HEK293 (cell line): Measurements from ENCODE around the gene FAM209A.
"Not testable (repeated sequence)": the region's sequence is repeated elsewhere in the genome, so short reads cannot be mapped to it uniquely, and the experiment has no call there.

Experiments used
- CTCF ChIA-PET: fragments of 350-600 bp; formaldehyde crosslinking; extraction: SDS; loops from one replicate; lab custom pipeline; 2021; ENCODE audit warnings: antibody characterized with exemption; lab: Yijun Ruan, JAX
- POLR2A ChIA-PET: fragments of 300-600 bp; formaldehyde crosslinking; extraction: SDS; loops from one replicate; lab custom pipeline; 2020; ENCODE audit warnings: antibody characterized with exemption, inconsistent platforms; lab: Yijun Ruan, JAX
- H3K27ac ChIP-seq: fragments of 200-500 bp; sonication (Bioruptor generic); 2 replicates; pipeline ENCODE4 v1.5.1; 2014; ENCODE audit warnings: low read depth, low read length, control low read depth, inconsistent platforms; ENCODE audit errors: extremely low read depth
- H3K36me3 ChIP-seq, 2 experiments: fragments of 200-500 bp in 1 of 2; sonication (Bioruptor generic) in 1 of 2; 1 replicate in 1 of 2; 2 replicates in 1 of 2; pipeline ENCODE4 v1.5.1; 2014 to 2017; ENCODE audit warnings: inconsistent platforms in 2 of 2, low read length in 2 of 2; ENCODE audit not compliant: control insufficient read depth in 2 of 2, insufficient read depth in 1 of 2
- H3K4me1 ChIP-seq: fragments of 200-500 bp; sonication (Bioruptor generic); 2 replicates; pipeline ENCODE4 v1.5.1; 2014; ENCODE audit warnings: mild to moderate bottlenecking, low read length, inconsistent platforms; ENCODE audit not compliant: control insufficient read depth, insufficient read depth
- H3K4me3 ChIP-seq: 2 replicates; pipeline ENCODE4 v1.5.1; 2011; ENCODE audit warnings: low read depth, mild to moderate bottlenecking, control low read depth, low read length, moderate library complexity
- H3K9me3 ChIP-seq: fragments of 200-500 bp; sonication (Bioruptor generic); 2 replicates; pipeline ENCODE4 v1.5.1; 2014; ENCODE audit warnings: low read depth, low read length, inconsistent platforms; ENCODE audit not compliant: control insufficient read depth, insufficient read depth
- ATF2 ChIP-seq: fragments of 450-650 bp; formaldehyde crosslinking; IDR thresholded peaks from 2 replicates; pipeline ENCODE4 v1.5.1; 2016; ENCODE audit warnings: missing biosample characterization, missing genetic modification characterization, low read depth
- GLIS1 ChIP-seq: fragments of 450-650 bp; formaldehyde crosslinking; IDR thresholded peaks from 2 replicates; pipeline ENCODE4 v1.5.1; 2016; ENCODE audit warnings: missing biosample characterization, missing genetic modification characterization
- IKZF3 ChIP-seq: fragments of 450-650 bp; IDR thresholded peaks from 2 replicates; pipeline ENCODE4 v1.5.0; 2018; ENCODE audit warnings: missing biosample characterization, mild to moderate bottlenecking, missing genetic modification characterization, moderate library complexity
- MZF1 ChIP-seq: fragments of 450-650 bp; formaldehyde crosslinking; IDR thresholded peaks from 2 replicates; pipeline ENCODE4 v1.5.1; 2017; ENCODE audit warnings: missing biosample characterization, missing genetic modification characterization, borderline replicate concordance
- SETDB1 ChIP-seq: IDR thresholded peaks from one replicate; pipeline ENCODE4 v1.6.1; 2017; ENCODE audit warnings: mild to moderate bottlenecking, low read length, moderate library complexity, mixed read lengths; ENCODE audit not compliant: insufficient read length
- TCF7L2 ChIP-seq: IDR thresholded peaks from 2 replicates; pipeline ENCODE4 v1.6.1; 2011; ENCODE audit warnings: low read depth, mild to moderate bottlenecking, inconsistent platforms, low read length, moderate library complexity, borderline replicate concordance
- TRIM28 ChIP-seq: IDR thresholded peaks from 2 replicates; pipeline ENCODE4 v1.6.1; 2011; ENCODE audit warnings: low read length, control low read depth, borderline replicate concordance
- ZBTB20 ChIP-seq: fragments of 450-650 bp; formaldehyde crosslinking; IDR thresholded peaks from 2 replicates; pipeline ENCODE4 v1.5.1; 2016; ENCODE audit warnings: missing biosample characterization, missing genetic modification characterization
- ZBTB26 ChIP-seq: fragments of 450-650 bp; formaldehyde crosslinking; optimal IDR thresholded peaks from 2 replicates; pipeline ENCODE3; 2016; ENCODE audit warnings: missing biosample characterization, mild to moderate bottlenecking, missing genetic modification characterization
- ZBTB49 ChIP-seq: fragments of 450-650 bp; formaldehyde crosslinking; IDR thresholded peaks from 2 replicates; pipeline ENCODE4 v1.5.1; 2016; ENCODE audit warnings: missing biosample characterization, missing genetic modification characterization, low read depth
- ZNF132 ChIP-seq: fragments of 450-650 bp; formaldehyde crosslinking; IDR thresholded peaks from 2 replicates; pipeline ENCODE4 v1.5.1; 2017; ENCODE audit warnings: missing biosample characterization, missing genetic modification characterization, borderline replicate concordance
- ZNF138 ChIP-seq: fragments of 450-650 bp; formaldehyde crosslinking; IDR thresholded peaks from 2 replicates; pipeline ENCODE4 v1.5.1; 2016; ENCODE audit warnings: missing biosample characterization, missing genetic modification characterization, borderline replicate concordance
- ZNF19 ChIP-seq: fragments of 450-650 bp; formaldehyde crosslinking; IDR thresholded peaks from 2 replicates; pipeline ENCODE4; 2016; ENCODE audit warnings: missing biosample characterization, missing genetic modification characterization, low read depth
- ZNF211 ChIP-seq: fragments of 450-650 bp; formaldehyde crosslinking; IDR thresholded peaks from 2 replicates; pipeline ENCODE4 v1.5.1; 2016; ENCODE audit warnings: low read depth, missing biosample characterization, missing genetic modification characterization
- ZNF239 ChIP-seq: fragments of 450-650 bp; formaldehyde crosslinking; IDR thresholded peaks from 2 replicates; pipeline ENCODE4 v1.5.1; 2016; ENCODE audit warnings: missing biosample characterization, missing genetic modification characterization
- ZNF394 ChIP-seq: fragments of 450-650 bp; formaldehyde crosslinking; IDR thresholded peaks from 2 replicates; pipeline ENCODE4 v1.5.1; 2016; ENCODE audit warnings: missing biosample characterization, missing genetic modification characterization, mild to moderate bottlenecking, moderate library complexity, borderline replicate concordance
- ZNF433 ChIP-seq: fragments of 450-650 bp; formaldehyde crosslinking; IDR thresholded peaks from 2 replicates; pipeline ENCODE4 v1.5.1; 2016; ENCODE audit warnings: missing biosample characterization, missing genetic modification characterization, low read depth
- ZNF449 ChIP-seq: fragments of 450-650 bp; formaldehyde crosslinking; IDR thresholded peaks from 2 replicates; pipeline ENCODE4 v1.5.1; 2017; ENCODE audit warnings: missing biosample characterization, mild to moderate bottlenecking, missing genetic modification characterization, moderate library complexity
- ZNF510 ChIP-seq: fragments of 450-650 bp; formaldehyde crosslinking; IDR thresholded peaks from 2 replicates; pipeline ENCODE4 v1.5.1; 2018; ENCODE audit warnings: mild to moderate bottlenecking, missing genetic modification characterization, missing biosample characterization; ENCODE audit not compliant: insufficient replicate concordance
- ZNF529 ChIP-seq: fragments of 450-650 bp; formaldehyde crosslinking; IDR thresholded peaks from 2 replicates; pipeline ENCODE4 v1.5.1; 2017; ENCODE audit warnings: missing genetic modification characterization, missing biosample characterization; ENCODE audit not compliant: insufficient replicate concordance
- ZNF549 ChIP-seq: fragments of 450-650 bp; IDR thresholded peaks from 2 replicates; pipeline ENCODE4 v1.5.1; 2018; ENCODE audit warnings: missing biosample characterization, missing genetic modification characterization, mild to moderate bottlenecking, inconsistent platforms, moderate library complexity
- ZNF792 ChIP-seq: fragments of 450-650 bp; formaldehyde crosslinking; IDR thresholded peaks from 2 replicates; pipeline ENCODE4 v1.5.1; 2016; ENCODE audit warnings: missing biosample characterization, missing genetic modification characterization

FAM209A gene

GRCh38 chr20:56520180-56520579, 4.4 kb upstream of the FAM209A start (continued):
- TF ChIP-seq ZBTB49 (tag by site-specific recombination) (no peak), ZNF211 (no peak), ATF2 (no peak)

- POLR2A ChIA-PET, CTCF ChIA-PET, H3K4me3 ChIP-seq, H3K9me3 ChIP-seq: not testable (repeated sequence)
- peaks cover 0 to 39% of the 10 kb centered on the region in 2 experiments; a peak in 1 of 3 replicates for H3K36me3 ChIP-seq
- TF ChIP-seq GLIS1 (tag by site-specific recombination) = peak; percentile 23; the same call in 1 of the 2 replicates
- TF ChIP-seq TCF7L2 = peak; percentile 91
- TF ChIP-seq SETDB1 = peak; percentile 91
- TF ChIP-seq TRIM28 = peak; percentile 14; the same call in 1 of the 2 replicates
- TF ChIP-seq, all 188 proteins: peak for 4; not testable (repeated sequence) for 184
- not testable (repeated sequence) for H3K27ac ChIP-seq, H3K4me1 ChIP-seq
Observed at GRCh38 chr20:56520746-56521354, 3.7 kb upstream of the FAM209A start.

- Histone ChIP-seq H3K4me3 (no peak overlapping the region), H3K27ac (no peak overlapping the region), H3K9me3 (no peaks in the 10 kb centered on the region), H3K4me1 (no peaks in the 10 kb centered on the region), H3K36me3 (peaks cover 0 to 28% of the 10 kb centered on the region in 2 experiments; a peak in 1 of 3 replicates)
- TF ChIP-seq ZNF239 (tag by site-specific recombination) = no peak
- no peak for TF ChIP-seq ZNF549 (tag by site-specific recombination)
- TF ChIP-seq MZF1 (tag by site-specific recombination) = no peak
- CTCF ChIA-PET = no interaction called here
- POLR2A ChIA-PET = no interaction called here
Observed at GRCh38 chr20:56522311-56522710, 2.2 kb upstream of the FAM209A start.

GRCh38 chr20:56527521-56527920, 3.0 kb downstream of the FAM209A start:
- Histone ChIP-seq H3K36me3 (no peaks in the 10 kb centered on the region), H3K27ac (no peak overlapping the region), H3K4me1 (no peaks in the 10 kb centered on the region), H3K9me3 (no peaks in the 10 kb centered on the region), H3K4me3 (no peak overlapping the region)
- CTCF ChIA-PET = no interaction called here
- no peak for TF ChIP-seq IKZF3 (tag by site-specific recombination)
- TF ChIP-seq ZNF132 (tag by site-specific recombination) = no peak
- no peak for TF ChIP-seq ZNF19 (tag by site-specific recombination)
- no peak for TF ChIP-seq ZNF433
- no peak for TF ChIP-seq ZNF792 (tag by site-specific recombination)
- TF ChIP-seq ZNF449 (tag by site-specific recombination) = no peak
- TF ChIP-seq ZNF529 = no peak
- no peak for TF ChIP-seq ZNF394
- TF ChIP-seq ZBTB26 (tag by site-specific recombination) = no peak
- TF ChIP-seq ZNF510 (tag by site-specific recombination) = no peak
- TF ChIP-seq ZBTB20 (tag by site-specific recombination) = no peak
- no peak for TF ChIP-seq ZNF138 (tag by site-specific recombination)
- POLR2A ChIA-PET = no interaction called here
